ENCODE measurements around the gene ODAD4.

DNA sequence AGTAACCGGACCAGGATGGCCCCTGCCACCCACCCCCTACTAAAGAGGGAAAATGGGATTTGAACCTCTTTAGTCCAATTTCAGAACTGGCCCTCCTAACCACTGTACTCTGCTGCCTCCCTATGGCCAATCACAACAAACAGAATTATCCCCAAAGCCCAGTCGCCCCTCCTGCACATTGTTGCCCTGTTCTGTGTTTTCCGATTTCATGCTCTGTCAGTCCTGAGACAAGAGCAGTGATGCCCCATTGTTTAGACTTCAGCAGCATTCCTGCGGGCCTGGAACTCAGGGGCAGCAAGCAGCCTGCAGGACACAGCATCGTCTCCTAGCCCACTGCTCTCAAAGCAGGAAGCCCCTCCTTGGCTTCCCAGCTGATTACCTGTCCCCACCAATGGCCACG, 44.7 kb upstream of the ODAD4 start:
- TF ChIP-seq, protein P1, sequence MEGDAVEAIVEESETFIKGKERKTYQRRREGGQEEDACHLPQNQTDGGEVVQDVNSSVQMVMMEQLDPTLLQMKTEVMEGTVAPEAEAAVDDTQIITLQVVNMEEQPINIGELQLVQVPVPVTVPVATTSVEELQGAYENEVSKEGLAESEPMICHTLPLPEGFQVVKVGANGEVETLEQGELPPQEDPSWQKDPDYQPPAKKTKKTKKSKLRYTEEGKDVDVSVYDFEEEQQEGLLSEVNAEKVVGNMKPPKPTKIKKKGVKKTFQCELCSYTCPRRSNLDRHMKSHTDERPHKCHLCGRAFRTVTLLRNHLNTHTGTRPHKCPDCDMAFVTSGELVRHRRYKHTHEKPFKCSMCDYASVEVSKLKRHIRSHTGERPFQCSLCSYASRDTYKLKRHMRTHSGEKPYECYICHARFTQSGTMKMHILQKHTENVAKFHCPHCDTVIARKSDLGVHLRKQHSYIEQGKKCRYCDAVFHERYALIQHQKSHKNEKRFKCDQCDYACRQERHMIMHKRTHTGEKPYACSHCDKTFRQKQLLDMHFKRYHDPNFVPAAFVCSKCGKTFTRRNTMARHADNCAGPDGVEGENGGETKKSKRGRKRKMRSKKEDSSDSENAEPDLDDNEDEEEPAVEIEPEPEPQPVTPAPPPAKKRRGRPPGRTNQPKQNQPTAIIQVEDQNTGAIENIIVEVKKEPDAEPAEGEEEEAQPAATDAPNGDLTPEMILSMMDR (IDR thresholded peaks at IDR 0.05; ENCODE audit: low read depth, low read length) = peak; percentile 42
- TF ChIP-seq EZH2phosphoT487 (IDR thresholded peaks at IDR 0.05; ENCODE audit: low read depth) = no peak
